ENCODE data around the gene TXNRD3. TPM values are rescaled to one million over a fixed set of nuclear protein-coding genes. Genes with fewer than 3 reads are reported as not detected.

TXNRD3 gene
- total and polyA plus RNA-seq, 2 of the 4 experiments (the other 2 are of a cell fraction) = 3.9 to 8.4 TPM

GRCh38 chr3:126658584-126658983 lies 3.7 kb upstream of the TXNRD3 start:
- Histone ChIP-seq H3K4me1 (ENCODE audit: control insufficient read depth, insufficient read depth, low read length) (no peaks in the 10 kb centered on the region), H4K20me1 (ENCODE audit: insufficient read depth, low read length) (no peaks in the 10 kb centered on the region), H2AK5ac (ENCODE audit: low read depth, low read length) (no peak overlapping the region), H3K56ac (ENCODE audit: extremely low read depth, insufficient read depth, low read length) (no peak overlapping the region), H3K36me3 (ENCODE audit: control insufficient read depth, insufficient read depth, low read length) (no peaks in the 10 kb centered on the region), H4K8ac (ENCODE audit: low read depth in 2 of 2, low read length in 2 of 2) (no peak overlapping the region), H2BK15ac (ENCODE audit: low read depth, low read length) (no peak overlapping the region), H3K4ac (ENCODE audit: low read depth, low read length) (no peak overlapping the region), H3K9ac (ENCODE audit: low read depth, low read length) (no peak overlapping the region), H2BK120ac (ENCODE audit: low read depth, low read length) (no peak overlapping the region), H3K79me1 (ENCODE audit: low read depth in 1 of 2, low read length in 2 of 2) (peaks cover 0 to 5% of the 10 kb centered on the region in 2 experiments; a peak in 1 of 4 replicates), H2BK20ac (ENCODE audit: low read depth, low read length) (no peak overlapping the region), H2AK9ac (replicated peaks; ENCODE audit: low read depth, low read length, poor library complexity) (no peak overlapping the region), H2AFZ (replicated peaks; ENCODE audit: low read length, poor library complexity) (no peak overlapping the region), H3K23ac (ENCODE audit: low read depth, low read length) (no peak overlapping the region), H3K14ac (replicated peaks; ENCODE audit: low read depth, low read length) (no peak overlapping the region), H4K5ac (ENCODE audit: low read depth, low read length) (no peak overlapping the region), H2BK5ac (ENCODE audit: low read depth, low read length, poor library complexity, severe bottlenecking) (no peak overlapping the region), H3K27ac (ENCODE audit: insufficient read depth, low read length) (no peak overlapping the region), H3K9me3 (ENCODE audit: control insufficient read depth, insufficient read depth, low read length) (peaks cover 6% of the 10 kb centered on the region; the same call in 1 of the 2 replicates), H3K9me1 (ENCODE audit: insufficient read depth, low read length) (no peaks in the 10 kb centered on the region), H3K27me3 (ENCODE audit: control insufficient read depth, insufficient read depth, low read length) (peaks cover 43% of the 10 kb centered on the region), H3K4me3 (ENCODE audit: insufficient read depth, low read depth, low read length) (no peak overlapping the region), H3K18ac (ENCODE audit: low read depth, low read length) (no peak overlapping the region), H3K4me2 (ENCODE audit: low read depth, low read length) (no peak overlapping the region), H4K91ac (ENCODE audit: insufficient read depth, low read depth, low read length) (no peak overlapping the region)
- CTCF ChIA-PET = no interaction called here
- TF ChIP-seq RAD21 (IDR thresholded peaks at IDR 0.05; ENCODE audit: low read length) = no peak
- TF ChIP-seq RFX5 (IDR thresholded peaks at IDR 0.05; ENCODE audit: low read depth, low read length) = no peak
- TF ChIP-seq BHLHE40 (IDR thresholded peaks at IDR 0.05; ENCODE audit: low read depth, low read length) = no peak
- no peak for TF ChIP-seq RCOR1 (IDR thresholded peaks at IDR 0.05; ENCODE audit: insufficient replicate concordance, low read length)
- TF ChIP-seq USF2 (IDR thresholded peaks at IDR 0.05; ENCODE audit: low read depth, low read length) = no peak
- no peak for TF ChIP-seq MXI1 (IDR thresholded peaks at IDR 0.05; ENCODE audit: borderline replicate concordance, low read depth, low read length)
- no peak for TF ChIP-seq CTCF (conservative IDR thresholded peaks at IDR 0.05; ENCODE audit: low read depth, low read length)
- TF ChIP-seq MAFK (IDR thresholded peaks at IDR 0.05; ENCODE audit: low read depth, low read length) = no peak
- TF ChIP-seq CEBPB (IDR thresholded peaks at IDR 0.05; ENCODE audit: low read depth, low read length) = no peak
- TF ChIP-seq NFE2L2 (IDR thresholded peaks at IDR 0.05; ENCODE audit: low read depth, low read length) = no peak
- in situ Hi-C loops (cut with MboI; ENCODE audit: low sequenced_read_pairs) (no loop called here), dilution Hi-C loops (cut with HindIII; ENCODE audit: low sequenced_read_pairs, unreplicated experiment) (no loop called here), intact Hi-C loops (cut with micrococcal nuclease) (no loop called here)
- POLR2A ChIA-PET (ENCODE audit: unreplicated experiment) = no interaction called here
- BruUV-seq (replicated peaks) = no TSS peak
- DNase-seq (no peak), ATAC-seq (ENCODE audit: low read depth) (no peak)
- WGBS, 2 experiments (ENCODE audit: extremely low coverage in 2 of 2, insufficient read length in 1 of 2) = no CpG with 5 or more reads among the region's 3 CpGs
